ENCODE results near the gene SMOC2. TPM values are rescaled to one million over a fixed set of nuclear protein-coding genes. Genes with fewer than 3 reads are reported as not detected.
"Not testable (repeated sequence)": the region's sequence is repeated elsewhere in the genome, so short reads cannot be mapped to it uniquely, and the experiment has no call there.

SMOC2 gene
- total RNA-seq, 1 experiment from 2014 or later, result not detected

DNA sequence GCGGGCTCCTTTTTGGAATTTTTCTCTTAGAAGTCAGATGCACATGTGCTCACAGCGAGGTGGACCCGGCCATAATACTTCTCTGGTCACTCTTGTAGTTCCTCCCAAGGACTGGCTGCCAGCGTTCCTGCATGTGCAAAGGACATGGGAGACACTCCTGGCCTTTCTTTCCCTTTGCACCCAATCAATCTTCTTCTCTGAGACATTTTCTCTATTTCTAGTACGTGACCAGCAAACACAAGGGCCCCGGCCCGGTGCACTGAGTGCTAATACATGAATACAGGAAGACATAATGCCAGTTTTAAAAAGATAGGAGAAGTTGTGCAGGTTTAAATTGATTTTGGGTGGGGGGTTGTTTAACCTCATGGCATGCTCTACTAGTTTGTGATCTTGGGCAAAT lies 233.6 kb downstream of the SMOC2 start:
- Histone ChIP-seq H3K27ac (no peak overlapping the region), H3K36me3 (no peaks in the 10 kb centered on the region), H3K4me1 (no peaks in the 10 kb centered on the region), H3K4me3 (no peak overlapping the region), H3K27me3 (peaks cover 12% of the 10 kb centered on the region; the same call in 1 of the 2 replicates), H3K9me3 (replicated peaks) (no peaks in the 10 kb centered on the region)
- no peak for DNase-seq

DNA sequence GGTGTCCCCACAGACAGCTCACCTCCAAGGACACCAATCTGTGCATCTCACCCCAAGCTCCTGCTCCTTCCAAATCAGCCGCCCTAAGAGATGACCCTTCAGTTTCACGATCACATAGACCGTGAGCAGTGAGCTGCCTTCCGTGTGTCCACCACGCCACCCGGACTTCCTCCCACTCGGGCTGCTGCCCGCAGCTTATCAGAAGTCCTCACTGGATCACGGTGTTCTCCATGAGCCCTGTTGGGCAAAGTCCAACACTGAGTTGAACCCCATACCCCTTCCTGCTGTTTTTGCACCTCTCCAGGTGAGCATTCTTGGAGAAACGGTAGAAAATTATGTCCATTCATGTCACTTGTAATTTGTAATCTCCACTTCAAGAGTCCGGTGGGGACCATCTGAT lies 234.4 kb downstream of the SMOC2 start:
- peaks cover 12% of the 10 kb centered on the region; the same call in 1 of the 2 replicates for H3K27me3 ChIP-seq
- no peak for DNase-seq
- no peak overlapping the region for H3K27ac ChIP-seq
- no peaks in the 10 kb centered on the region for H3K36me3 ChIP-seq
- no peaks in the 10 kb centered on the region for H3K9me3 ChIP-seq (replicated peaks)
- H3K4me3 ChIP-seq, result no peak overlapping the region
- H3K4me1 ChIP-seq, result no peaks in the 10 kb centered on the region

DNA sequence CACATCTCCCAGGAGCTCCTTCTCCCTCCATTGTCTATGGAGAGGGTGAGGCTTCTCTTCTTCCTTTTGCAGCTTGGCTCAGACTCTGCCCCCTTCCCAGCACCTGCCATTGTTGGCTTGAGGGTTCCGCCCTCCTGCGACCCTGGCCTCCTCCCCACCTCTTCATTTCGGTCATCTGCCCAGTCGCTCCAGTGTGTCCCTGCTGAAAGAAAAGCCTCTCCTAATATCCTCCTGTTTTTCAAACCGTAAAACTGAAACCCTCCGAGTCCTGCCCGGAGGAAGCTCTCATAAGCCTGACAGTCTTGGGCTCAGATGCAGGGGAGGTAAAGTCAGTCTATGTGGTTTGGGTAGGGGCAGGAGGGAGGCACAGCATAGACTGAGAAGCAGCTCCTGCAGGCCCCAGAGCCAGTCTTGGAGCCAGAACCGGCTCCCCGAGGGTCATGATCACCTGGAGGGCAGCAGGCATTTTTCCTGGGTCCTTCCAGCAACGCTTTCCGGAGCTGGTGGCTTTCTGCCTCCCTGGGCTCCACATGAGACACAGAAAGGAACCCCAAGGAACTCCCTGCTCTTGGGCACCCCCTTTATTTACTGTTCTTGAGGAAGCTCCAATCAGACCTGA lies 235.1 kb downstream of the SMOC2 start:
- no peak overlapping the region for H3K27ac ChIP-seq
- no peak overlapping the region for H3K4me3 ChIP-seq
- no peak for DNase-seq
- H3K4me1 ChIP-seq, result no peaks in the 10 kb centered on the region
- peaks cover 12% of the 10 kb centered on the region; the same call in 1 of the 2 replicates for H3K27me3 ChIP-seq
- no peaks in the 10 kb centered on the region for H3K9me3 ChIP-seq (replicated peaks)
- H3K36me3 ChIP-seq, result no peaks in the 10 kb centered on the region

GRCh38 chr6:168676552-168677322 lies 235.8 kb downstream of the SMOC2 start:
- H3K4me3 ChIP-seq, result no peak overlapping the region
- no peaks in the 10 kb centered on the region for H3K4me1 ChIP-seq
- no peaks in the 10 kb centered on the region for H3K9me3 ChIP-seq (replicated peaks)
- H3K36me3 ChIP-seq, result no peaks in the 10 kb centered on the region
- no peak overlapping the region for H3K27ac ChIP-seq
- peaks cover 12% of the 10 kb centered on the region; the same call in 1 of the 2 replicates for H3K27me3 ChIP-seq
- no peak for DNase-seq

DNA sequence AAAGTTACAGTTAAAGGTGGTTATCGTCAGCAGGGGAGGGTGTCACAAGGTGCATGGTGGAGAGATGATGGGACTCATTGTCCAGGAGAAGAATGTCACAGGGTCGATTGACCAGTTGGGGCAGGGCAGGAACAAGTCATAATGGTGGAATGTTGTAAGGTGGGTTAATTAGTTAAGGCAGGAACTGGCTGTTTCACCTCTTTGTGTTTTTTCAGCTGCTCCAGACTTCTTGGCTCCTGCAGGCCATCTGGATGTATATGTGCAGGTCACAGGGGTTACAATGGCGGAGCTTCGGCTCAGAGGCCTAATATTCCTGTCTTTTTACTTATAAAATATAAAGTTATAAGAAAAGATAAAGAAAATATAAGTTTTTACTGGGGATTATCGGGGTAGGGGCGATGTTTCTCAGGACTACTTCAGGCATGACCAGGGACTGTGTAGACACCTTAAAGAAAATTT lies 236.4 kb downstream of the SMOC2 start:
- peaks cover 12% of the 10 kb centered on the region; the same call in 1 of the 2 replicates for H3K27me3 ChIP-seq
- H3K4me3 ChIP-seq; H3K27ac ChIP-seq; H3K36me3 ChIP-seq; H3K4me1 ChIP-seq; H3K9me3 ChIP-seq (replicated peaks); DNase-seq: not testable (repeated sequence)

- DNase-seq, result no peak
- Histone ChIP-seq H3K9me3 (replicated peaks) (no peaks in the 10 kb centered on the region), H3K4me3 (no peak overlapping the region), H3K36me3 (no peaks in the 10 kb centered on the region), H3K27ac (no peak overlapping the region), H3K27me3 (peaks cover 9% of the 10 kb centered on the region; the same call in 1 of the 2 replicates), H3K4me1 (no peaks in the 10 kb centered on the region)
Observed at GRCh38 chr6:168678077-168678476, 237.1 kb downstream of the SMOC2 start.

- H3K27me3 ChIP-seq, result peaks cover 7% of the 10 kb centered on the region; the same call in 1 of the 2 replicates
- H3K9me3 ChIP-seq (replicated peaks), result no peaks in the 10 kb centered on the region
- DNase-seq, result no peak
- H3K27ac ChIP-seq, result no peak overlapping the region
- no peaks in the 10 kb centered on the region for H3K4me1 ChIP-seq
- H3K4me3 ChIP-seq, result no peak overlapping the region
- H3K36me3 ChIP-seq, result no peaks in the 10 kb centered on the region
Observed at GRCh38 chr6:168678588-168678987, 237.6 kb downstream of the SMOC2 start.

DNA sequence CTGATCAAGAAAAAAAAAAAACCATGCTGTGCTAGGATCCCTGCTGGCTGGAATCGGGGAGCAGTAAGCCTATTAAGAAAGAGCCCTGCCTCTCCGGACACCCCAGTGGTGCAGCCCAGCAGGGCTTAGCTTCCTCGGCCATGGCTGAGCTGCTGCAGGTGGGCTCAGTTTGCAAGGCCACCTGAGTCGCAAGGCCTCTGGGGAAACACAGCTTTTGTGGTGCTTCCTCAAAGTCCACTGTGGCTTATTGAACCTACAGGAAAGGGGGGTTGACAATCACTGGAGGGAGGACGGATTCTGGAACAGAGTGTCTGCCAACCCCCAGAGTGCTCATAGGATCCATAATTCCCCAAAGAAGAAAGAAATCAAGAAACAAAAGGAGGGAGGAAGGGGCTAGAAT lies 240.8 kb downstream of the SMOC2 start:
- H3K36me3 ChIP-seq, result no peaks in the 10 kb centered on the region
- no peak overlapping the region for H3K27ac ChIP-seq
- H3K27me3 ChIP-seq, result peaks cover 14% of the 10 kb centered on the region; the same call in 1 of the 2 replicates
- no peaks in the 10 kb centered on the region for H3K9me3 ChIP-seq (replicated peaks)
- no peak for DNase-seq
- no peaks in the 10 kb centered on the region for H3K4me1 ChIP-seq
- no peak overlapping the region for H3K4me3 ChIP-seq

DNA sequence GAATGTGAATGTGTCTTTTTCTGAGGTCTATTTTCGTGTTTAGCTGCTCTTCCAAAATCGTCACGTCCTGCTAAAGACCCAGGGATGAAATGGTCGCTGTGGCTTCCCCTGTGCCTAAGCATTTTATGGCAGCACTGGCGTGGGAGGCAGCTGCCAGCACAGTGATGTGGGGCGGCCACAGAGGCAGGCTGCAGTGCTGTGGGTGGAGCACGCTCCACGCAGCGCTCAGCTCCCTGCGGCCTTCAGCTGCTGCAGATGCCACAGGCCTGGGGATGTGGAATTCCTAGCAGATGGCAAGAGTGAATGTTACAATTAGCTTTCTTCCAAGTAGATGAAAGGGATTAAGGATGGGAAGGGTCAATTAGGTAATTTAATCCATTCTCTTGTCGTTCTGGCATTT lies 242.6 kb downstream of the SMOC2 start:
- peaks cover 17% of the 10 kb centered on the region for H3K27me3 ChIP-seq
- no peak overlapping the region for H3K27ac ChIP-seq
- no peaks in the 10 kb centered on the region for H3K36me3 ChIP-seq
- no peaks in the 10 kb centered on the region for H3K4me1 ChIP-seq
- DNase-seq, result peak; percentile 19 to 25
- no peak overlapping the region for H3K4me3 ChIP-seq
- no peaks in the 10 kb centered on the region for H3K9me3 ChIP-seq (replicated peaks)

DNA sequence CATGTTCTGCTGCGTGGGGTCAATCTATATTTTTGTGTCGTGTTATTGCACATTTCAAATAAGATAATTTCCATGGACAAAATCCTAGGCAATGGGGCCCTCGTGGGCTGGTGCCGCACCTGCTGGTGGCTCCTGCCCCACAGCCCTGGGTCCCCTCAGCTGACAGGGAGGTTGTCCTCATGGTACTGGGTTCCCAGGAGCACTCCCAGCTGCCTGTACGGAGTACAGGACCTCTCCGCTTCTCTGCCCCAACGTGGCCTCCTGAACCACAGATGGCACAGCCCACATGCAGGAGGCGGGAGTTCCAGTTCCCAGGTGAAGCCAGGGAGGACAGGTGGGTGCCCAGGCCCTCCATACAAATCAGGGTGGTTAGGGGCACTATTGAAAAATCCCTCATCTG lies 243.5 kb downstream of the SMOC2 start:
- Histone ChIP-seq H3K4me1 (no peaks in the 10 kb centered on the region), H3K36me3 (no peaks in the 10 kb centered on the region), H3K4me3 (no peak overlapping the region), H3K27ac (no peak overlapping the region), H3K27me3 (peaks cover 17% of the 10 kb centered on the region), H3K9me3 (replicated peaks) (no peaks in the 10 kb centered on the region)
- DNase-seq, result no peak

- Histone ChIP-seq H3K4me3 (no peak overlapping the region), H3K27me3 (peaks cover 17% of the 10 kb centered on the region), H3K36me3 (no peaks in the 10 kb centered on the region), H3K9me3 (replicated peaks) (no peaks in the 10 kb centered on the region), H3K27ac (no peak overlapping the region), H3K4me1 (no peaks in the 10 kb centered on the region)
- no peak for DNase-seq
Observed at GRCh38 chr6:168684906-168685305, 243.9 kb downstream of the SMOC2 start.

DNA sequence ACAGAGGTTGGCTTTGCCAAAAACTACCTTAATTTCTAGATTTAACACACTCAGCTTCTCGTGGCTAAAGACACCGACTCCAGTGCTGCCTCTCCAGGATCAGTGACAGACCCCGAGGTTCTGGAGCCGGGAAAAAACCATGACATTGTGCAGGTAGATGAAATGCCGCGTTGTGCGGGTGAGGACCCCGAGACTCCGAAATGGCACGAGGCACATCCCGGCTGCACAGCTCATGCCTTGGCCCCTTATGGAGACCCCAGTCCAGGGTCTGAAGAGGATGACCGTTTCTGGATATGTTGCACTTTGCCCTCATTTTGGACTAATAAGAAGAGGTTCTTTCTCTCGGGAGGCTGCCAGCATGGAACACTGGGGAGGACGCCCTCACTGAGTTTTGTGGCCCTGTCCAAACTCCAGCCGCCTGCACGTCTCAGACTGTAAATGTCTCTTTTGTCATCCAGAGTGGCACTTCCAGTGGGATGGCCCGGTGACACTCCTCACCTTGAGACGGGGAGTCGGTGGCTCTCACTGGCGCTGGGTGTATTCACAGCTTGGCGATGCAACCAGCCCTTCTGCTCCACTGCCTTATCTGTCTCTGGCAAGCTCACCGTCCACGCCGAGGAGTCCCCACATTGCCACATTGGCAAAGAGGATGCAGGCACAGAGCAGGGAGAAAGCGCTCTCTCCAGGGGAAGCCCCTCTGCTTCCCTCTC lies 245.2 kb downstream of the SMOC2 start:
- Histone ChIP-seq H3K4me1 (no peaks in the 10 kb centered on the region), H3K4me3 (no peak overlapping the region), H3K27me3 (peaks cover 23% of the 10 kb centered on the region), H3K27ac (no peak overlapping the region), H3K9me3 (replicated peaks) (no peaks in the 10 kb centered on the region), H3K36me3 (no peaks in the 10 kb centered on the region)
- DNase-seq, result no peak

- no peaks in the 10 kb centered on the region for H3K4me1 ChIP-seq
- peaks cover 25% of the 10 kb centered on the region for H3K27me3 ChIP-seq
- no peak overlapping the region for H3K4me3 ChIP-seq
- DNase-seq, result no peak
- no peaks in the 10 kb centered on the region for H3K9me3 ChIP-seq (replicated peaks)
- no peak overlapping the region for H3K27ac ChIP-seq
- no peaks in the 10 kb centered on the region for H3K36me3 ChIP-seq
Observed at GRCh38 chr6:168686831-168687730, 246.1 kb downstream of the SMOC2 start.

- Histone ChIP-seq H3K36me3 (no peaks in the 10 kb centered on the region), H3K27me3 (peaks cover 36% of the 10 kb centered on the region), H3K4me1 (no peaks in the 10 kb centered on the region), H3K9me3 (replicated peaks) (no peaks in the 10 kb centered on the region), H3K4me3 (no peak overlapping the region), H3K27ac (no peak overlapping the region)
- DNase-seq, result no peak
Observed at GRCh38 chr6:168690271-168690670, 249.3 kb downstream of the SMOC2 start.

All from SJCRH30 (cell line).